ENCODE results near the gene LYSET.
"Not testable (repeated sequence)": the region's sequence is repeated elsewhere in the genome, so short reads cannot be mapped to it uniquely, and the experiment has no call there.

Gene LYSET

DNA sequence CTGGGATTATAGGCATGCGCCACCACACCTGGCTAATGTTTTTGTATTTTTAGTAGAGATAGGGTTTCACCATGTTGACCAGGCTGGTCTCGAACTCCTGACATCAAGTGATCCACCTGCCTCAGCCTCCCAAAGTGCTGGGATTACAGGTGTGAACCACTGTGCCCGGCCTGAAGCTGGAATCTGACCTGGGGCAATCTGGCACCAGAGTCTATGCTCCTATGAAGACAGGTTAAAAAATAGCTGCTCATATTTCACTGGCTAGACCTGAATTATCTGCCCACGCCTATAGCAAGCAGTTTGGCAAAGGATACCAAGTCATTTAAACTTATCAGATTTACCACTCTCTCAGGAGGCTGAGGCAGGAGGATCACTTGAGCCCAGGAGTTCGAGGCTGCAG lies 10.4 kb upstream of the LYSET start:
- H3K36me3 ChIP-seq (ENCODE audit: control insufficient read depth, insufficient read depth, low read length); H3K27me3 ChIP-seq (ENCODE audit: control insufficient read depth, insufficient read depth, low read length); H3K27ac ChIP-seq (ENCODE audit: low read depth, low read length); H3K4me3 ChIP-seq (ENCODE audit: low read length); H3K9ac ChIP-seq (ENCODE audit: low read length); H3K4me1 ChIP-seq (ENCODE audit: control insufficient read depth, insufficient read depth, low read length): not testable (repeated sequence)

DNA sequence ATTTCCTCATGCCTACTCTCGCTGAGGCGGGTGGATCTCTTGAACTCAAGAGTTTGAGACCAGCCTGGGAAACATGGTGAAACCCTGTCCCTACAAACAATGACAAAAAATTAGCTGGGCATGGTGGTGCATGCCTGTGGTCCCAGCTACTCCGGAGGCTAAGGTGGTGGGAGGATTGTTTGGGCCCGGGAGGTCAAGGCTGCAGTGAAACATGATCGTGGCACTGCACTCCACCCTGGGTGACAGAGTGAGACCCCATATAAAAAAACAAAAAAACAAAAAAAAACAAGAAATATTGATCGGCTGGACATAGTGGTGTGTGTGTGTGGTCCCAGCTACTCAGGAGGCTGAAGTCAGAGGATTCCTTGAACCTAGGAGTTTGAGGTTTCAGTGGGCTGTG lies 9.6 kb upstream of the LYSET start:
- Histone ChIP-seq H3K4me3 (ENCODE audit: low read length) (no peak overlapping the region), H3K27ac (ENCODE audit: low read depth, low read length) (no peak overlapping the region), H3K4me1 (ENCODE audit: control insufficient read depth, insufficient read depth, low read length) (no peaks in the 10 kb centered on the region), H3K36me3 (ENCODE audit: control insufficient read depth, insufficient read depth, low read length) (no peaks in the 10 kb centered on the region), H3K9ac (ENCODE audit: low read length) (no peak overlapping the region), H3K27me3 (ENCODE audit: control insufficient read depth, insufficient read depth, low read length) (no peaks in the 10 kb centered on the region)

DNA sequence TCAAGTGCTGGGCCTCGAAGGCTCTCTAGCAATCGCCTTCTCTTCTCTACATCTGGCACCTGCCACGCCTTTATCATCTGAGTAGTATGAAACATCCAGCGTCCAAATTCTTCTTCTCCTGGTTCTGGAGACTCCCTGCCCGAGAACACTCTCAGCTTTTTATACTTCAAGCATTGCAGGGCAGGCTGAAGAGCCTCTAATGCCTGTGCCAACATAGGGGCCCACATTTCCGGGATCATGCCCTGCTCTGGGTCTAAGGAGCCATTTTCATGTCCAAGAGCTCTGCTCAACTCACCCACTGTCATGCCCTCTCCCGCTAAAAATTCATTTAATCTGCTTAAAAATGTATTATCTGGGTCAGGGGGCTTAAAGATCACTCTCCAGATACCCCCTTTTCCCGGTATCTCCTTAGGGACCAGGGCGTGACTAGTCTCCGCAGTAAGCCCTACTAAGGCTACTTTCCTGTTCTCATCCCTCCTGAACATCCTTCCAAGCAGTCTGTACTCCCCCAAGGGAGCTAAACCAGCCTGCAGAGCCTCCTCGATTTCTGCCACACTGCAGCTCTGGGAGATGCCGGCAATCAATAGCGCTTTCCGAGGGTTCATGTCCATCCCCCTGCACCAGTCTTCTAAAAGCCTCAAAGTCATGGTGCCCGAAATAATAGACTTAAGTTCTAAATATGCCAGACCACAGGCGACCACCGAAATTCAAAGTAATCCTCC lies 1.4 kb upstream of the LYSET start:
- Histone ChIP-seq H3K9ac (ENCODE audit: low read length) (peak overlapping the region; percentile 99), H3K36me3 (ENCODE audit: control insufficient read depth, insufficient read depth, low read length) (peaks cover 6% of the 10 kb centered on the region), H3K27ac (ENCODE audit: low read depth, low read length) (peak overlapping the region; percentile 97)

DNA sequence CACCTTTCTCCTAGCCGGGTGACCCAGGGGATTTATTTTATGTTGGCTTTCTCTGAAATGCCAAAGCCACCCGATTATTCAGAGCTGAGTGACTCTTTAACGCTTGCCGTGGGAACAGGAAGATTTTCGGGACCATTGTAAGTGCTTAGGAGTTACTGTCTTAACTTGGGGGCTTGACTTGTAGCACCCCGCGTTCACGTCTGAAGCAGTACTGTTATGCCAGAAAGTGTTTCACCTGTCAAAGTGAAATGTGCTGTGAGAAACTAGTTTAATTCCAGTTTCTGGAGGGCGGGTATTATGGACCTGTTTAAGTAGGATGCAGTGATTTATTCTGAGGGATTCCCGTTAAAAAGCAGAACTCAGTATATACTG lies 218 bp downstream of the LYSET start:
- Histone ChIP-seq H3K9ac (ENCODE audit: low read length) (peak overlapping the region; percentile 28), H3K27ac (ENCODE audit: low read depth, low read length) (peak overlapping the region; percentile 97), H3K4me1 (ENCODE audit: control insufficient read depth, insufficient read depth, low read length) (peaks cover 12% of the 10 kb centered on the region), H3K36me3 (ENCODE audit: control insufficient read depth, insufficient read depth, low read length) (peaks cover 6% of the 10 kb centered on the region), H3K4me3 (ENCODE audit: low read length) (peak overlapping the region; percentile 92), H3K27me3 (ENCODE audit: control insufficient read depth, insufficient read depth, low read length) (no peaks in the 10 kb centered on the region)

More for the DNA sequence above, 1.4 kb upstream of the LYSET start:
- no peaks in the 10 kb centered on the region for H3K27me3 ChIP-seq (ENCODE audit: control insufficient read depth, insufficient read depth, low read length)
- peaks cover 12% of the 10 kb centered on the region for H3K4me1 ChIP-seq (ENCODE audit: control insufficient read depth, insufficient read depth, low read length)
- peak overlapping the region; percentile 95 for H3K4me3 ChIP-seq (ENCODE audit: low read length)

DNA sequence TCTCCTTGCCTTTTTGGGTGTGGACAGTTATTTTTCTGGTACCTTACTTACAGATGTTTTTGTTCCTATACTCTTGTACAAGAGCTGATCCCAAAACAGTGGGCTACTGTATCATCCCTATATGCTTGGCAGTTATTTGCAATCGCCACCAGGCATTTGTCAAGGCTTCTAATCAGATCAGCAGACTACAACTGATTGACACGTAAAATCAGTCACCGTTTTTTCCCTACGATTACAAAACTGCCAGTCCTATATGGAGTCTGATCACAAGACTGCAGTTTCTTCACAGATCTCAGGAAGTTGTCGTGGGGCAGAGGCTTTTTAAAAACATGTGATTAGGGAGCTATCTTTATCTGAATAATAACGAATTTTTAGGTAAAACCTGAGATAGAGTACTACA lies 1.3 kb downstream of the LYSET start:
- Histone ChIP-seq H3K27me3 (ENCODE audit: control insufficient read depth, insufficient read depth, low read length) (no peaks in the 10 kb centered on the region), H3K4me3 (ENCODE audit: low read length) (no peak overlapping the region), H3K36me3 (ENCODE audit: control insufficient read depth, insufficient read depth, low read length) (peaks cover 6% of the 10 kb centered on the region), H3K9ac (ENCODE audit: low read length) (no peak overlapping the region), H3K4me1 (ENCODE audit: control insufficient read depth, insufficient read depth, low read length) (peaks cover 12% of the 10 kb centered on the region), H3K27ac (ENCODE audit: low read depth, low read length) (no peak overlapping the region)

DNA sequence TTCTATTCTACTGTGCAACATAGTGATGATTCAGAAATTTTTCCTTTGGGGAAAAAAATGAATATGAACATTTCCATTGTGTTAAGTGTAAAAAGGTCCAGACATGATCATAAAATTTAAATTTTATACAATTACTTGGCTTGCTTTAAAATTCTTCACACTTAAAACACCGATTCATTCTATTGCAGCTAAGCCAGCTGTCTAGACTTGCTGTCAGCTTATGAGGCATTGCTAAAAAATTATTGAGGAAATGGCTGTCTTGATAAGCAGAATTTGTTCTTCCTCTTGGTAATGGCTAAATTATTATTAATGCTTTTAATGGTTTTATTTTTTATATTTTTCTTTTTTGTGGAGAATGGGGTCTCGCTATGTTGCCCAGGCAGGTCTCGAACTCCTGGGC lies 1.8 kb downstream of the LYSET start:
- no peak overlapping the region for H3K27ac ChIP-seq (ENCODE audit: low read depth, low read length)
- no peaks in the 10 kb centered on the region for H3K27me3 ChIP-seq (ENCODE audit: control insufficient read depth, insufficient read depth, low read length)

DNA sequence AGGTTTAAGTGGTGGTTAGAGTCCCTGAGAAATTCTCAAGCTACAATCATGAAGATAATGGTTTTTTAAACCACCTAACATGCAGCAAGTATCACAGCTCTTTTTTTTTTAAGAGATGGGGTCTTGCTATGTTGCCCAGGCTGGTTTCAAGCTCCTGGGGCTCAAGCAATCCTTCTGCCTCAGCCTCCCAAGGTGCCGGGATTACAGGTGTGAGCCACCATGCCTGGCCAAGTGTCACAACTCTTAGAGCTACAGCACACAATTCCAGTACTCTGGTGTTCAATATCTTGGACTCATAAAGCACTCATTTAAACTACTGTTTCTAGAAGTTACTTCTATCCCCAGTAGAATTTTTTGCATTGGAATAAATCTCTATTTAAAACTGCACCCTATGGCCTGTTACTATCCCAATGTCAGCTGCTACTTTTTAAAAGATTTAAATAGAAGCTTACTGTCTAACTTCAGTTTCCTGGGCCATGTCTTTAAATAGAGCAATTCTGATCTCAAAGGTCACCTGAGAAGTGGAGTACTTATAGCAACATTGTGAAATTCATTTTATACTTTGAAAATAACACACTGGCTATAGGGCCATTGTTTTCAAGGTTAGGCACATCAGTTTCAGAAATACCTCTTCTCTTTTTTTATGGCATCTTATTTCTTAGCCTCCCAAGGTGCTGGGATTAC lies 10.3 kb downstream of the LYSET start:
- no peaks in the 10 kb centered on the region for H3K4me1 ChIP-seq (ENCODE audit: control insufficient read depth, insufficient read depth, low read length)
- no peaks in the 10 kb centered on the region for H3K36me3 ChIP-seq (ENCODE audit: control insufficient read depth, insufficient read depth, low read length)
- H3K9ac ChIP-seq (ENCODE audit: low read length) = no peak overlapping the region
- H3K4me3 ChIP-seq (ENCODE audit: low read length) = no peak overlapping the region
- no peaks in the 10 kb centered on the region for H3K27me3 ChIP-seq (ENCODE audit: control insufficient read depth, insufficient read depth, low read length)
- no peak overlapping the region for H3K27ac ChIP-seq (ENCODE audit: low read depth, low read length)

More for the DNA sequence above, 1.8 kb downstream of the LYSET start:
- Histone ChIP-seq H3K9ac (ENCODE audit: low read length) (no peak overlapping the region), H3K36me3 (ENCODE audit: control insufficient read depth, insufficient read depth, low read length) (peaks cover 4% of the 10 kb centered on the region), H3K4me1 (ENCODE audit: control insufficient read depth, insufficient read depth, low read length) (peaks cover 12% of the 10 kb centered on the region), H3K4me3 (ENCODE audit: low read length) (no peak overlapping the region)

DNA sequence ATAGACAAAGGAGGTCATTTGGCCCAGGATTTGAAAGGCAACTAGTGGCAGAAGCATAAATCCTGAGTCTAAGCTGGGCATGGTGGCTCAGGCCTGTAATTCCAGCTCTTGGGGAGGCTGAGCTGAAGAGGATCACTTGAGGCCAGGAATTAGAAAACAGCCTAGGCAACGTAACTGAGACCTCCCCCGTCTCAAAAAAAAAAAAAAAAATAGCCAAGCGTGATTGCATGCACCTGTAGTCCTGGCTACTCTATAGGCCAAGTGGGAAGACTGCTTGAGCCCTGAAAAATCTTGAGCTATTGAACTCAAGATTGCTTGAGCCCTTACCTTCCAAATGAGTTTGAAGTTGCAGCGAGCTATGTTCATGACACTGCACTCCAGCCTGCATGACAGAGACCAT lies 13.9 kb downstream of the LYSET start:
- H3K36me3 ChIP-seq (ENCODE audit: control insufficient read depth, insufficient read depth, low read length) = no peaks in the 10 kb centered on the region
- no peak overlapping the region for H3K27ac ChIP-seq (ENCODE audit: low read depth, low read length)
- H3K9ac ChIP-seq (ENCODE audit: low read length) = no peak overlapping the region
- H3K27me3 ChIP-seq (ENCODE audit: control insufficient read depth, insufficient read depth, low read length) = no peaks in the 10 kb centered on the region
- no peak overlapping the region for H3K4me3 ChIP-seq (ENCODE audit: low read length)
- H3K4me1 ChIP-seq (ENCODE audit: control insufficient read depth, insufficient read depth, low read length) = no peaks in the 10 kb centered on the region

DNA sequence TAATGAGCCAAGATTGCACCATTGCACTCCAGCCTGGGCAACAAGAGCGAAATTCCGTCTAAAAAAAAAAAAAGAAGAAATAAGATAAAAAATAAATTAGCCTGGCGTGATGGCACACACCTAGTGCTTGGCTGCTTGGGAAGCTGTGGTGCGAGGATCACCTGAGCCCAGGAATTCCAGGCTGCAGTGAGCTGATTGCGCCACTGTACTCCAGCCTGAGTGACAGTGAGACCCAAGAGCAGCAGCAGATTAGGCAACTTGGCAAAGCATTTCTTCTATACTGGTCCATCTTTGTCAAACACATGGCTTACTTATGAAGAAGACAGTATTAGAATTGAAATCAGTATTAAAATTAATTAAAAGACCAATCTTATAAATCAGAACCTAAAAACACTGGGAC lies 15.4 kb downstream of the LYSET start:
- no peak overlapping the region for H3K9ac ChIP-seq (ENCODE audit: low read length)
- no peaks in the 10 kb centered on the region for H3K36me3 ChIP-seq (ENCODE audit: control insufficient read depth, insufficient read depth, low read length)
- no peaks in the 10 kb centered on the region for H3K4me1 ChIP-seq (ENCODE audit: control insufficient read depth, insufficient read depth, low read length)
- no peak overlapping the region for H3K4me3 ChIP-seq (ENCODE audit: low read length)
- H3K27ac ChIP-seq (ENCODE audit: low read depth, low read length) = no peak overlapping the region
- H3K27me3 ChIP-seq (ENCODE audit: control insufficient read depth, insufficient read depth, low read length) = no peaks in the 10 kb centered on the region

DNA sequence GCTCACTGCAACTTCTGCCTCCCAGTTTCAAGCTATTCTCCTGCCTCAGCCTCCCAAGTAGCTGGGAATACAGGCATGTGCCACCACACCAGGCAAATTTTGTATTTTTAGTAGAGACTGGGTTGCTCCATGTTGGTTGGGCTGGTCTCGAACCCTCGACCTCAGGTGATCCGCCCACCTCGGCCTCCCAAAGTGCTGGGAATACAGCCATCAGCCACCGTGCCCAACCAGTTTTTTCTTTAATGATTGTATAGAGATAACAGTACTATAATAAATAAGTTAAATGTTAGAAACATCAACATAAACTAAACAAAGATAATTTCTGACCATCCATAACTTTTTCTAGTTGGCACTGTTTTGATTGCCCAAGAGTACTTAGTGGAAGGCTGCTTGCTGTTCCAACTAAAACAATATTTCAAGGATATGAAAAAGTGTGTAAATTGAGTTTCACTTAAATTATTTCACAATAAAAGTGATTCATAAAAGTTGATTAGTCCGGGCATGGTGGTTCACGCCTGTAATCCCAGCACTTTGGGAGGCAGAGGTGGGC lies 16.1 kb downstream of the LYSET start:
- H3K9ac ChIP-seq (ENCODE audit: low read length) = no peak overlapping the region
- peaks cover 2% of the 10 kb centered on the region for H3K4me1 ChIP-seq (ENCODE audit: control insufficient read depth, insufficient read depth, low read length)
- H3K4me3 ChIP-seq (ENCODE audit: low read length) = no peak overlapping the region
- no peak overlapping the region for H3K27ac ChIP-seq (ENCODE audit: low read depth, low read length)
- no peaks in the 10 kb centered on the region for H3K36me3 ChIP-seq (ENCODE audit: control insufficient read depth, insufficient read depth, low read length)
- no peaks in the 10 kb centered on the region for H3K27me3 ChIP-seq (ENCODE audit: control insufficient read depth, insufficient read depth, low read length)

DNA sequence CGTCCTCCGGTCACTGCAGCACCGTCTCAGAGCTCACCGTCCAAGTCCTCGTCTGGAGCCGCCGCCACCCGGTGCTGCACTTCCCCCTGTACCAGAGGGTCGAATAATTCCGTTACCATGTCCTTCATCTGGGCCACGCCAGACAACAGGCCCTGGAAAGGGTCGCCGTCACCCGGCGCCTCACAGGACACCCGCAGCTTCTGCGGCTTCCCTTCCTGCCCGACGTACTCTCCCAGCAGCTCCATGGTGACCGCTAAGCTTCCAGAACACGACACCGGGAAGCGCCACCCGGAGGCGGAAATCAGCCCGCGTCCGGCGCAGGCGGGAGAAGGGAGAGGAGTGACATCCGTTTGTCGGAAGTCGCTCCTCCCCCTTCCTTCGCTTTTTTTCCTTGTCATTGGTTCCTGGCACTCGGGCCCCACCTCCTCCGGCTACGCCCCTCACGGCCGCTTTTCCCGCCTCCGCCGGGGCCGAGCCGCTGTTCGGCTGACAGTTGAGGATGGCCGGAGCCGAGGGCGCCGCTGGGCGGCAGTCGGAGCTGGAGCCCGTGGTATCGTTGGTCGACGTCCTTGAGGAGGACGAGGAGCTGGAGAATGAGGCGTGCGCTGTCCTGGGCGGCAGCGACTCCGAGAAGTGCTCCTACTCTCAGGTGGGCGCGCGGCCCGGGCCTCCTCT lies 21.8 kb downstream of the LYSET start, which contains the start of the genes GON7 and UBR7:
Gene GON7, minus strand, starts transcription at position 273 of the 675 bp plus-strand sequence. Its CDS starts 28 bp downstream, at position 245.
Gene UBR7, plus strand, starts transcription at position 464 of the 675 bp plus-strand sequence. Its CDS starts 36 bp downstream, at position 500.
- Histone ChIP-seq H3K27me3 (ENCODE audit: control insufficient read depth, insufficient read depth, low read length) (no peaks in the 10 kb centered on the region), H3K4me3 (ENCODE audit: low read length) (peak within 1 kb of the TSS; percentile 80), H3K27ac (ENCODE audit: low read depth, low read length) (peak within 1 kb of the TSS; percentile 78), H3K4me1 (ENCODE audit: control insufficient read depth, insufficient read depth, low read length) (peaks cover 3% of the 10 kb centered on the region), H3K9ac (ENCODE audit: low read length) (peak within 1 kb of the TSS; percentile 42), H3K36me3 (ENCODE audit: control insufficient read depth, insufficient read depth, low read length) (no peaks in the 10 kb centered on the region)

Data from rectal smooth muscle tissue (tissue), 1 donor.